H9 (cell line): ENCODE data around the gene UBXN11. TPM values are rescaled to one million over a fixed set of nuclear protein-coding genes. Genes with fewer than 3 reads are reported as not detected.

ENCODE experiments used
- DNase-seq: peaks from one replicate; pipeline ENCODE4 v3.0.0-alpha.2; 2017
- H2AFZ ChIP-seq: one replicate; pipeline ENCODE4 v1.6.1; 2013; ENCODE audit warnings: mild to moderate bottlenecking, low read length, control low read depth, moderate library complexity
- H2AK5ac ChIP-seq: 2 replicates; pipeline ENCODE4 v1.6.1; 2013; ENCODE audit warnings: low read length, control low read depth, mixed read lengths; ENCODE audit not compliant: insufficient read length
- H2BK120ac ChIP-seq: one replicate; pipeline ENCODE4 v1.6.1; 2013; ENCODE audit warnings: low read depth, mild to moderate bottlenecking, low read length, control low read depth, inconsistent platforms; ENCODE audit not compliant: poor library complexity, severe bottlenecking
- H2BK12ac ChIP-seq: 2 replicates; pipeline ENCODE4 v1.6.1; 2013; ENCODE audit warnings: low read length, control low read depth, mixed read lengths, low read depth; ENCODE audit not compliant: insufficient read length
- H2BK15ac ChIP-seq: 2 replicates; pipeline ENCODE4 v1.6.1; 2013; ENCODE audit warnings: low read depth, low read length, control low read depth
- H2BK20ac ChIP-seq: one replicate; pipeline ENCODE4 v1.6.1; 2013; ENCODE audit warnings: low read depth, mild to moderate bottlenecking, low read length, control low read depth, inconsistent platforms; ENCODE audit not compliant: poor library complexity, severe bottlenecking
- H2BK5ac ChIP-seq: 2 replicates; pipeline ENCODE4 v1.6.1; 2013; ENCODE audit warnings: low read length, control low read depth, mixed read lengths; ENCODE audit not compliant: insufficient read length
- H3K14ac ChIP-seq: 2 replicates; pipeline ENCODE4 v1.6.1; 2013; ENCODE audit warnings: low read length, control low read depth; ENCODE audit not compliant: insufficient read depth
- H3K18ac ChIP-seq: 2 replicates; pipeline ENCODE4 v1.6.1; 2013; ENCODE audit warnings: low read depth, mild to moderate bottlenecking, mixed read lengths, low read length, control low read depth; ENCODE audit not compliant: insufficient read length
- H3K23ac ChIP-seq: 2 replicates; pipeline ENCODE4 v1.6.1; 2013; ENCODE audit warnings: low read length, control low read depth, mixed read lengths, low read depth; ENCODE audit not compliant: insufficient read length
- H3K23me2 ChIP-seq: 2 replicates; pipeline ENCODE4 v1.6.1; 2013; ENCODE audit warnings: low read depth, mild to moderate bottlenecking, mixed read lengths, low read length, control low read depth; ENCODE audit not compliant: insufficient read length, poor library complexity, severe bottlenecking
- H3K27ac ChIP-seq: 2 replicates; pipeline ENCODE4 v1.5.1; 2013; ENCODE audit warnings: low read length, control low read depth, mixed read lengths, low read depth; ENCODE audit not compliant: insufficient read length
- H3K27me3 ChIP-seq: 2 replicates; pipeline ENCODE4 v1.6.1; 2013; ENCODE audit warnings: low read length, control low read depth, inconsistent platforms; ENCODE audit not compliant: insufficient read depth
- H3K4ac ChIP-seq: 2 replicates; pipeline ENCODE4 v1.6.1; 2013; ENCODE audit warnings: low read depth, mild to moderate bottlenecking, control low read depth, inconsistent platforms, low read length, moderate library complexity
- H3K4me1 ChIP-seq: 2 replicates; pipeline ENCODE4 v1.6.1; 2013; ENCODE audit warnings: low read length, control low read depth, inconsistent platforms; ENCODE audit not compliant: insufficient read depth
- H3K4me2 ChIP-seq: 2 replicates; pipeline ENCODE4 v1.6.1; 2013; ENCODE audit warnings: low read length, control low read depth, mixed read lengths; ENCODE audit not compliant: insufficient read length, insufficient read depth
- H3K56ac ChIP-seq: 2 replicates; pipeline ENCODE4 v1.6.1; 2013; ENCODE audit warnings: low read depth, mild to moderate bottlenecking, mixed read lengths, low read length, control low read depth; ENCODE audit not compliant: insufficient read length
- H3K79me1 ChIP-seq: 2 replicates; pipeline ENCODE4 v1.6.1; 2013; ENCODE audit warnings: low read depth, mild to moderate bottlenecking, moderate library complexity, low read length, control low read depth, inconsistent platforms; ENCODE audit not compliant: insufficient read depth, poor library complexity, severe bottlenecking
- H3K79me2 ChIP-seq: 2 replicates; pipeline ENCODE4 v1.6.1; 2013; ENCODE audit warnings: low read length, control low read depth, inconsistent platforms; ENCODE audit not compliant: insufficient read depth
- H3K9ac ChIP-seq: 2 replicates; pipeline ENCODE4 v1.6.1; 2013; ENCODE audit warnings: low read length, control low read depth, mixed read lengths; ENCODE audit not compliant: insufficient read length; ENCODE audit errors: extremely low read depth
- H3K9me3 ChIP-seq: one replicate; pipeline ENCODE4 v1.6.1; 2013; ENCODE audit warnings: low read depth, low read length, inconsistent platforms; ENCODE audit not compliant: control insufficient read depth
- H3T11ph ChIP-seq: one replicate; pipeline ENCODE4 v1.6.1; 2013; ENCODE audit warnings: mild to moderate bottlenecking, low read length, control low read depth, inconsistent platforms
- H4K20me1 ChIP-seq: one replicate; pipeline ENCODE4 v1.6.1; 2013; ENCODE audit not compliant: control insufficient read depth, insufficient read length, insufficient read depth
- H4K5ac ChIP-seq: 2 replicates; pipeline ENCODE4 v1.6.1; 2013; ENCODE audit warnings: low read depth, mild to moderate bottlenecking, mixed read lengths, low read length, control low read depth; ENCODE audit not compliant: insufficient read length
- H4K8ac ChIP-seq: replicated peaks from 2 replicates; pipeline ENCODE4 v1.6.1; 2013; ENCODE audit warnings: low read length, control low read depth, mixed read lengths, low read depth; ENCODE audit not compliant: insufficient read length
- H4K91ac ChIP-seq: 2 replicates; pipeline ENCODE4 v1.6.1; 2013; ENCODE audit warnings: low read depth, mild to moderate bottlenecking, moderate library complexity, mixed read lengths, low read length, control low read depth; ENCODE audit not compliant: insufficient read length
- H3K27ac Mint-ChIP-seq, 3 experiments: 2 replicates in 2 of 3; 3 replicates in 1 of 3; pipeline ENCODE4 v1.8.0; 2020 to 2021; ENCODE audit warnings: mixed read lengths in 3 of 3, mild to moderate bottlenecking in 1 of 3, moderate library complexity in 1 of 3
- H3K27me3 Mint-ChIP-seq: 2 replicates; pipeline ENCODE4 v1.8.0; 2021; ENCODE audit warnings: low read depth, mild to moderate bottlenecking, moderate library complexity, mixed read lengths
- H3K36me3 Mint-ChIP-seq, 3 experiments: 2 replicates in 2 of 3; 3 replicates in 1 of 3; pipeline ENCODE4 v1.8.0; 2020 to 2021; ENCODE audit warnings: low read depth in 3 of 3, mixed read lengths in 3 of 3; ENCODE audit not compliant: insufficient read depth in 1 of 3
- H3K4me1 Mint-ChIP-seq, 2 experiments: 2 replicates each; pipeline ENCODE4 v1.8.0; 2020; ENCODE audit warnings: mixed read lengths in 2 of 2
- H3K4me3 Mint-ChIP-seq, 2 experiments: 2 replicates in 1 of 2; 3 replicates in 1 of 2; pipeline ENCODE4 v1.8.0; 2020 to 2021; ENCODE audit warnings: mild to moderate bottlenecking in 2 of 2, mixed read lengths in 2 of 2, moderate library complexity in 1 of 2
- H3K9me3 Mint-ChIP-seq, 2 experiments: 2 replicates in 1 of 2; 3 replicates in 1 of 2; pipeline ENCODE4 v1.8.0; 2020; ENCODE audit warnings: mild to moderate bottlenecking in 2 of 2, mixed read lengths in 2 of 2, moderate library complexity in 1 of 2
- CTCF ChIP-seq: fragments of 200-600 bp; sonication (generic); conservative IDR thresholded peaks from 3 replicates; pipeline ENCODE4 v1.8.0; 2021; ENCODE audit warnings: antibody characterized with exemption, mild to moderate bottlenecking
- whole genome bisulfite sequencing: extraction: QIAGEN DNeasy Blood & Tissue Kit; methylation state at CpG from one replicate; pipeline ENCODE4 v1.1.7; 2013; ENCODE audit warnings: missing lambda C conversion rate, low lambda C conversion rate, mixed read lengths; ENCODE audit not compliant: insufficient read length; ENCODE audit errors: extremely low coverage; 5-methylcytosine and 5-hydroxymethylcytosine counted together
- long read RNA-seq: library from polyadenylated mRNA; unstranded; transcript quantifications from one replicate; pipeline ENCODE4 v2.0.0, GENCODE V29; 2020
- total RNA-seq: library from RNA; stranded (reverse); gene quantifications from 2 replicates; pipeline ENCODE4 v1.2.1, GENCODE V29; 2021

UBXN11 gene
- 13.1 and 13.7 TPM in 2 replicates for total RNA-seq
- long read RNA-seq, transcript UBXN11-202 (14 exons, 1,555 nt) = major isoform, 9 of 103 reads
- long read RNA-seq, partial matches to known transcripts = 10 of 103 reads
- long read RNA-seq, other reads (novel, unspliced or antisense) = 75 of 103 reads

GRCh38 chr1:26306290-26307229, at the start of gene UBXN11:
UBXN11 (minus strand) TSS chr1:26306636; CDS start chr1:26302883, 3,753 bp downstream.
- Mint-ChIP-seq H3K4me3 (peak within 1 kb of the TSS; percentile 98 to 99), H3K9me3 (no peaks in the 10 kb centered on the region), H3K4me1 (peaks cover 16 to 17% of the 10 kb centered on the region in 2 experiments), H3K27ac (peak within 1 kb of the TSS; percentile 21 to 98 (median 96); a peak in 6 of 7 replicates), H3K27me3 (no peaks in the 10 kb centered on the region), H3K36me3 (no peaks in the 10 kb centered on the region)
- no peak within 1 kb of the TSS for H3T11ph ChIP-seq
- peak within 1 kb of the TSS; percentile 68 for H3K9ac ChIP-seq
- H3K9me3 ChIP-seq = no peaks in the 10 kb centered on the region
- peak within 1 kb of the TSS; percentile 72 for H2AFZ ChIP-seq
- H3K14ac ChIP-seq = no peak within 1 kb of the TSS
- H4K8ac ChIP-seq = no peak within 1 kb of the TSS
- no peaks in the 10 kb centered on the region for H4K20me1 ChIP-seq
- no peak within 1 kb of the TSS for H2BK5ac ChIP-seq
- H2BK12ac ChIP-seq = no peak within 1 kb of the TSS
- H3K23ac ChIP-seq = no peak within 1 kb of the TSS
- H2BK20ac ChIP-seq = no peak within 1 kb of the TSS
- H3K18ac ChIP-seq = no peak within 1 kb of the TSS
- DNase-seq = peak; percentile 98
- TF ChIP-seq CTCF = no peak
- no peak within 1 kb of the TSS for H3K27ac ChIP-seq
- no peak within 1 kb of the TSS for H4K5ac ChIP-seq
- H3K27me3 ChIP-seq = no peaks in the 10 kb centered on the region
- no peak within 1 kb of the TSS for H4K91ac ChIP-seq
- no peaks in the 10 kb centered on the region for H3K79me1 ChIP-seq
- H3K4me1 ChIP-seq = 0 out of 2 replicates have a peak, but pooled peaks cover 3% of the 10 kb centered on the region
- H3K23me2 ChIP-seq = peaks cover 3% of the 10 kb centered on the region
- no CpG with 5 or more reads among the region's 51 CpGs for WGBS
- H2BK15ac ChIP-seq = no peak within 1 kb of the TSS
- H3K4me2 ChIP-seq = peak within 1 kb of the TSS; percentile 77
- no peaks in the 10 kb centered on the region for H3K79me2 ChIP-seq
- no peak within 1 kb of the TSS for H3K4ac ChIP-seq
- no peak within 1 kb of the TSS for H2AK5ac ChIP-seq
- no peak within 1 kb of the TSS for H2BK120ac ChIP-seq
- H3K56ac ChIP-seq = no peak within 1 kb of the TSS
